K562 (cell line): ENCODE measurements around the gene MARCHF5. TPM values are rescaled to one million over a fixed set of nuclear protein-coding genes. Genes with fewer than 3 reads are reported as not detected.
A peak's percentile ranks its signal among the peaks of the same experiment; 100 is the strongest.

Source experiments
- BRCA1 ChIP-seq, 2 experiments: fragments of 450-650 bp in 1 of 2; sonication (generic) in 1 of 2; formaldehyde crosslinking in 1 of 2; IDR thresholded peaks; 2 replicates each; pipeline versions ENCODE4 v1.5.0 to v1.6.1; 2017 to 2020; ENCODE audit warnings: mild to moderate bottlenecking in 1 of 2, missing genetic modification reagents in 1 of 2
- CHD1 ChIP-seq: fragments of 200-600 bp; sonication (generic); IDR thresholded peaks from one replicate; pipeline ENCODE4 v1.6.1; 2012; ENCODE audit warnings: mild to moderate bottlenecking, moderate library complexity, low read length, inconsistent platforms
- CREM ChIP-seq: IDR thresholded peaks from 2 replicates; pipeline ENCODE4 v1.6.1; 2014; ENCODE audit warnings: antibody characterized with exemption, low read depth
- E2F3 ChIP-seq: fragments of 250-450 bp; sonication (Bioruptor Pico); IDR thresholded peaks from 2 replicates; pipeline ENCODE4 v1.4.0; 2020; ENCODE audit warnings: mild to moderate bottlenecking
- E2F5 ChIP-seq: sonication (generic); formaldehyde crosslinking; IDR thresholded peaks from 2 replicates; pipeline ENCODE4 v1.8.0; 2022; ENCODE audit warnings: mild to moderate bottlenecking, missing genetic modification reagents
- GABPA ChIP-seq: fragments of 200-800 bp; sonication (Bioruptor generic); conservative IDR thresholded peaks from 2 replicates; pipeline ENCODE4 v1.6.1; 2016; ENCODE audit warnings: low read depth, missing genetic modification characterization, missing compliant biosample characterization
- GTF2E2 ChIP-seq: fragments of 200-800 bp; sonication (Bioruptor generic); IDR thresholded peaks from 2 replicates; pipeline ENCODE4 v1.6.1; 2016; ENCODE audit warnings: missing genetic modification characterization, missing compliant biosample characterization
- HDAC8 ChIP-seq: fragments of 450-650 bp; IDR thresholded peaks from 2 replicates; pipeline ENCODE4 v1.6.1; 2016; ENCODE audit warnings: mild to moderate bottlenecking, missing genetic modification characterization, moderate library complexity, missing compliant biosample characterization
- KDM1A ChIP-seq, 2 experiments: fragments of 450-650 bp; IDR thresholded peaks; 2 replicates each; pipeline ENCODE4 v1.6.1; 2016; ENCODE audit warnings: mild to moderate bottlenecking in 2 of 2
- LEF1 ChIP-seq: fragments of 450-650 bp; IDR thresholded peaks from 2 replicates; pipeline ENCODE4 v1.6.1; 2016; ENCODE audit warnings: mild to moderate bottlenecking
- PHB ChIP-seq: fragments of 250-450 bp; sonication (Bioruptor Pico); IDR thresholded peaks from 2 replicates; pipeline ENCODE4 v1.5.0; 2021
- POLR3G ChIP-seq: IDR thresholded peaks from 2 replicates; pipeline ENCODE4 v1.6.1; 2011; ENCODE audit not compliant: insufficient read length, insufficient replicate concordance; ENCODE audit errors: extremely low read depth
- PREB ChIP-seq: sonication (generic); formaldehyde crosslinking; IDR thresholded peaks from 2 replicates; pipeline ENCODE4 v1.8.1; 2023; ENCODE audit warnings: mild to moderate bottlenecking, missing genetic modification reagents
- RAD51 ChIP-seq: fragments of 450-650 bp; IDR thresholded peaks from 2 replicates; pipeline ENCODE4 v1.7.1; 2016; ENCODE audit warnings: low read depth, mild to moderate bottlenecking, borderline replicate concordance
- TAF7 ChIP-seq: fragments of 450-650 bp; IDR thresholded peaks from 2 replicates; pipeline ENCODE4 v1.6.1; 2016; ENCODE audit warnings: missing genetic modification characterization, missing compliant biosample characterization
- THRA ChIP-seq: fragments of 450-650 bp; IDR thresholded peaks from 2 replicates; pipeline ENCODE4 v1.6.1; 2017; ENCODE audit warnings: mild to moderate bottlenecking, moderate library complexity
- TRIM28 ChIP-seq: fragments of 450-650 bp; IDR thresholded peaks from 2 replicates; pipeline ENCODE4 v1.6.1; 2017
- ZFP1 ChIP-seq: fragments of 450-650 bp; formaldehyde crosslinking; IDR thresholded peaks from 2 replicates; pipeline ENCODE4 v1.4.0; 2020; ENCODE audit warnings: mild to moderate bottlenecking, mixed read lengths
- ZNF121 ChIP-seq: sonication (generic); formaldehyde crosslinking; conservative IDR thresholded peaks from 2 replicates; pipeline ENCODE4 v1.8.0; 2022; ENCODE audit warnings: missing genetic modification reagents
- ZNF197 ChIP-seq: fragments of 200-800 bp; sonication (Bioruptor generic); IDR thresholded peaks from 2 replicates; pipeline ENCODE4 v1.6.1; 2016; ENCODE audit warnings: low read depth, missing genetic modification characterization, missing compliant biosample characterization
- ZNF431 ChIP-seq: sonication (generic); formaldehyde crosslinking; IDR thresholded peaks from 2 replicates; pipeline ENCODE4 v1.8.0; 2022; ENCODE audit warnings: mild to moderate bottlenecking, missing genetic modification reagents
- ZNF766 ChIP-seq: fragments of 200-800 bp; sonication (Bioruptor generic); conservative IDR thresholded peaks from 2 replicates; pipeline ENCODE4 v1.6.1; 2016; ENCODE audit warnings: missing genetic modification characterization, missing compliant biosample characterization
- polyA plus RNA-seq, 8 experiments: library from polyadenylated mRNA; depleted of rRNA in 4 of 8; stranded (reverse) in 5 of 8; unstranded in 3 of 8; fragments of >200 nt; fragmentation: Nextera tagmentation in 2 of 8; fragmentation: Illumina TruSeq in 1 of 8; extraction: Ambion mirVana in 2 of 8; extraction: Trizol in 1 of 8; gene quantifications; 2 replicates each; pipeline versions ENCODE4 v1.2.1 to v1.2.3, GENCODE V29; 2011 to 2014; ENCODE audit warnings: inconsistent platforms in 1 of 8, missing spikeins in 1 of 8
- total RNA-seq, 7 experiments: library from RNA; depleted of rRNA in 6 of 7; stranded (reverse); fragments of >200 nt in 6 of 7; fragmentation: Illumina TruSeq in 2 of 7; extraction: Trizol in 2 of 7; gene quantifications; 2 replicates each; pipeline versions ENCODE4 v1.2.1 to v1.2.3, GENCODE V29; 2011 to 2021; ENCODE audit warnings: low replicate concordance in 1 of 7
- TF ChIP-seq, protein P1 (sequence below): fragments of 250-450 bp; sonication (Bioruptor Pico); IDR thresholded peaks from 2 replicates; pipeline ENCODE4 v1.5.1; 2021; ENCODE audit warnings: mild to moderate bottlenecking
- TF ChIP-seq, protein P2 (sequence below): sonication (generic); formaldehyde crosslinking; IDR thresholded peaks from 2 replicates; pipeline ENCODE4 v1.8.1; 2023; ENCODE audit warnings: mild to moderate bottlenecking, missing genetic modification reagents, moderate library complexity

Gene MARCHF5
- total and polyA plus RNA-seq, 9 of the 15 experiments (the other 6 are each of a cell fraction or from before 2014, with no cell fraction given) = 3.4 to 27.2 (median 11.5) TPM

DNA sequence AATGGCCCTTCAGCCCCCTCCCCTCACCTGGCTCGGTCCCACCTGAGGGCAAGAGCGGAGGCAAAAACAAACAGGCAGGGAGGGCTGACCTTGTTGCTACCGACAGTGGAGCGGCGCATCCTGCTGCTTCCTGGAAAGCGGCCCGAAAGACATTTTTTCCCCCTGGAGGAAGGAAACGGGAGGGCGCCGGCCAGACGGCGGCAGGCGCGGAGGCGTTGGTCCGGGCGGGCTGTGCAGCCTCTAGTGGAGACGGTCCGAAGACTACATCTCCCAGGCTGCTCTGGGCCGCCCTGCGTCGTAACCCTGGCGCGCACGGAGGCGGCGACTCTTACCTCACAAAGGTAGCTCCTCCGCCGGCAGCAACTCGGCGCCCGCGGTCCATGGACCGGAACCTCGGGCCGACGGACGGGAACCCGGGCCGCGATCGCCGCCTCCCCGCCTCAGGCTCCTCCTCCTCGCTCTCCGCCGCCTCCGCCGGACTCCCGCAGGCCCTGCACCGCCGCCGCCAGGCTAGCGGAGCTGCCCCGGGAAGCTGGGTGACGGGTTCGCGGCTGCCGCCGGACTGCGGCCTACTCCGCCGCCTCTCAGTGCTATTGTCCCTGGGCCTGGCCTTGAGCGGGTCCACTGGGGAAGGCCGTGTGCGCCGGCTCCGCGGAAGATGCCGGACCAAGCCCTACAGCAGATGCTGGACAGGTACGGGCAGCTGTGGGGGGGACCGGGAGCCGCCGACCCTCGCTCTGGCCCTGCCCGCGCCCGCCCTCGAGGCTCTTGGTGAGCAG is at the start of gene MARCHF5, which contains the start of gene CPEB3 (continued):
- TF ChIP-seq, protein P1, sequence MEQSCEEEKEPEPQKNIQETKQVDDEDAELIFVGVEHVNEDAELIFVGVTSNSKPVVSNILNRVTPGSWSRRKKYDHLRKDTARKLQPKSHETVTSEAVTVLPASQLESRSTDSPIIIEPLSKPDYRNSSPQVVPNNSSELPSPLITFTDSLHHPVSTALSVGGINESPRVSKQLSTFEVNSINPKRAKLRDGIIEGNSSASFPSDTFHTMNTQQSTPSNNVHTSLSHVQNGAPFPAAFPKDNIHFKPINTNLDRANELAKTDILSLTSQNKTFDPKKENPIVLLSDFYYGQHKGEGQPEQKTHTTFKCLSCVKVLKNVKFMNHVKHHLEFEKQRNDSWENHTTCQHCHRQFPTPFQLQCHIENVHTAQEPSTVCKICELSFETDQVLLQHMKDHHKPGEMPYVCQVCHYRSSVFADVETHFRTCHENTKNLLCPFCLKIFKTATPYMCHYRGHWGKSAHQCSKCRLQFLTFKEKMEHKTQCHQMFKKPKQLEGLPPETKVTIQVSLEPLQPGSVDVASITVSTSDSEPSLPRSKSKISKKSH (CRISPR knock-in tag) = no peak
- TF ChIP-seq KDM1A (IDR thresholded peaks at IDR 0.05) (no peak), TAF7 (tag) (no peak), POLR3G (no peak), THRA (no peak), GTF2E2 (tag) (no peak), CHD1 (no peak), E2F3 (no peak), BRCA1 (IDR thresholded peaks at IDR 0.05) (no peak), BRCA1 (CRISPR knock-in tag; IDR thresholded peaks at IDR 0.05) (no peak), ZNF197 (CRISPR knock-in tag) (no peak), HDAC8 (tag) (no peak), PHB (CRISPR knock-in tag) (no peak), ZNF431 (CRISPR knock-in tag) (no peak), ZFP1 (no peak), E2F5 (CRISPR knock-in tag) (no peak), ZNF121 (CRISPR knock-in tag) (no peak), ZNF766 (CRISPR knock-in tag) (no peak), RAD51 (no peak), CREM (peak; percentile 98), PREB (CRISPR knock-in tag) (no peak), TRIM28 (no peak), GABPA (tag) (peak; percentile 84), LEF1 (no peak)
- TF ChIP-seq, protein P2, sequence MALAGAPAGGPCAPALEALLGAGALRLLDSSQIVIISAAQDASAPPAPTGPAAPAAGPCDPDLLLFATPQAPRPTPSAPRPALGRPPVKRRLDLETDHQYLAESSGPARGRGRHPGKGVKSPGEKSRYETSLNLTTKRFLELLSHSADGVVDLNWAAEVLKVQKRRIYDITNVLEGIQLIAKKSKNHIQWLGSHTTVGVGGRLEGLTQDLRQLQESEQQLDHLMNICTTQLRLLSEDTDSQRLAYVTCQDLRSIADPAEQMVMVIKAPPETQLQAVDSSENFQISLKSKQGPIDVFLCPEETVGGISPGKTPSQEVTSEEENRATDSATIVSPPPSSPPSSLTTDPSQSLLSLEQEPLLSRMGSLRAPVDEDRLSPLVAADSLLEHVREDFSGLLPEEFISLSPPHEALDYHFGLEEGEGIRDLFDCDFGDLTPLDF (CRISPR knock-in tag) = no peak; the same call in 1 of the 2 replicates
